WI38 (cell line): Measurements from ENCODE around the gene KATNAL1.

ENCODE experiments used
- H3K4me3 ChIP-seq: 2 replicates; pipeline ENCODE4 v1.5.1; 2011; ENCODE audit warnings: low read depth, mild to moderate bottlenecking, control low read depth, low read length
- TF ChIP-seq, protein P1 (sequence below): IDR thresholded peaks from 2 replicates; pipeline ENCODE4 v1.5.1; 2012; ENCODE audit warnings: low read depth, mild to moderate bottlenecking, control low read depth, low read length

Gene KATNAL1

DNA sequence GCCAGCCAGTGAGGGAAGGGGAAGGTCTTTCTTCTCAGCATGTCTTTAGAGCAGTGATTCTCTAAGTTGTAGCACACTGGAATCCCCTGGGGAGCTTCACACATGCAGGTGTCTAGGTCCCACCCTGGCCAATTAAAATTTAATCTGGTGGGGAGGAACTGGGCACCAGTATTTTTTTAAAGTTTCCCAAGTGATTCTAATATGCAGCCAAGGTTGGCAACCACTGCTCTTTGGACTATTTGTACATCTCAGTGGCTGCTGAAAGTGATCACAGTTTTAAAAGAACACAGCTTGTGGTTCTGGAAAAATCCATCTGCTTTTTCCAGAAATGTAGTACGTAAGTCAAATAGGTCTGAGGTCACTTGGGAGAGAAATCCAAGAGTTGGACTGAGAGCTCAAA is 10.7 kb upstream of the KATNAL1 start:
- TF ChIP-seq, protein P1, sequence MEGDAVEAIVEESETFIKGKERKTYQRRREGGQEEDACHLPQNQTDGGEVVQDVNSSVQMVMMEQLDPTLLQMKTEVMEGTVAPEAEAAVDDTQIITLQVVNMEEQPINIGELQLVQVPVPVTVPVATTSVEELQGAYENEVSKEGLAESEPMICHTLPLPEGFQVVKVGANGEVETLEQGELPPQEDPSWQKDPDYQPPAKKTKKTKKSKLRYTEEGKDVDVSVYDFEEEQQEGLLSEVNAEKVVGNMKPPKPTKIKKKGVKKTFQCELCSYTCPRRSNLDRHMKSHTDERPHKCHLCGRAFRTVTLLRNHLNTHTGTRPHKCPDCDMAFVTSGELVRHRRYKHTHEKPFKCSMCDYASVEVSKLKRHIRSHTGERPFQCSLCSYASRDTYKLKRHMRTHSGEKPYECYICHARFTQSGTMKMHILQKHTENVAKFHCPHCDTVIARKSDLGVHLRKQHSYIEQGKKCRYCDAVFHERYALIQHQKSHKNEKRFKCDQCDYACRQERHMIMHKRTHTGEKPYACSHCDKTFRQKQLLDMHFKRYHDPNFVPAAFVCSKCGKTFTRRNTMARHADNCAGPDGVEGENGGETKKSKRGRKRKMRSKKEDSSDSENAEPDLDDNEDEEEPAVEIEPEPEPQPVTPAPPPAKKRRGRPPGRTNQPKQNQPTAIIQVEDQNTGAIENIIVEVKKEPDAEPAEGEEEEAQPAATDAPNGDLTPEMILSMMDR, result no peak
- H3K4me3 ChIP-seq, result no peak overlapping the region

DNA sequence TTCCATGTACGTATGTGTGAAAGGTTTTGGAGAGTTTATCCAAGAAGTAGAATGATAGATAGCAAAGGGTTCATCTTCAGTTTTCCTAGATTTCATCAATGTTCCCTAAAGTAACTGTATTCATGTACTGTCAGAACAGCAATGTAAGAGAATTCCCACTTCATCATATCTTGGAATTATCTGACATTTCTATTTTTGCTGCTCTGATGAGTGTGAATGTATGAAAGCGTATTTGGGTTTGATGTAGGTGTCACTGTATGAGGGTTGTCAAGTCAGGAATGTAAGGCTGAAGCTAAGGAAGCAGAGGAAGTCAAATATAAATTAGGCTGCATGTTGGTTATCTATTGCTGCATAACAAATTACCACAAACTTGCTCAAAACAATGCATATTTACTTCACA is 7.2 kb upstream of the KATNAL1 start:
- no peak overlapping the region for H3K4me3 ChIP-seq
- TF ChIP-seq, protein P1, result no peak

DNA sequence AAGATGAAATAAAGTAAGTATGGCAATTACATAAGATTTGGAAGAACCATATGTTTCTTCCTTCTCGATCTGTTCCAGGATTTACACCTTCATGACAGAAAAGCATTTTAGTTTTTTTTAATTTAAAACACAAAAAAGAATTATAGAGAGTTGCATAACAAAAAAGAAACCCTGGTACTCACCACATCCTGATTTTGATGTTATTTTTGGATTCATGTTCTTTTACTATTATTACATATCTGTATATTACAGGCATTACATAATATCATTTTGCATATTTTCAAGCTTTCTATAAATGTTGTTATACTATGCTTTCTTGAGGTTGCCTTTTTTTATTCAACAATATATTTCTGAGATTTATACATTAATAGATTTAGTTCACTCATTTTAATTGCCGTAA is 6.7 kb upstream of the KATNAL1 start:
- TF ChIP-seq, protein P1, result no peak
- H3K4me3 ChIP-seq, result no peak overlapping the region

DNA sequence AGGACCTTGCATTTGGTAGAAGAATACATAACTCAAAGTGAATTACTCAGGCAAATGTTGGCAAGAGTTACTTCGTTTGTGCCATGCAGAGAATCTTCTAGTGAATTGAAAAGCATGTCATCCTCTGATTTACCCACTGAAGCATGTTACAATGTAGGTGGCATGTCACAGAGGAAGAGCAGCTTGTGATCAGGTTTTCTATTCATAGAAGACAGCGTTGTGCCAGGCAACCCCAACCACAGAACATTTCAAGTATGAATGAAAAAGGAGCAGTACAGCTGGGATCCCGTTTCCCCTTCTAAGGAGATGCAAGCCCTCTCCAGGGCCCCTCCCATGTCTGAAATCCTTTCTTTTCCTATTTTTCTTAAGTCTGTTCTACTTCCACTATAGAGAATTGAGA is 6.0 kb upstream of the KATNAL1 start:
- no peak overlapping the region for H3K4me3 ChIP-seq
- TF ChIP-seq, protein P1, result no peak

DNA sequence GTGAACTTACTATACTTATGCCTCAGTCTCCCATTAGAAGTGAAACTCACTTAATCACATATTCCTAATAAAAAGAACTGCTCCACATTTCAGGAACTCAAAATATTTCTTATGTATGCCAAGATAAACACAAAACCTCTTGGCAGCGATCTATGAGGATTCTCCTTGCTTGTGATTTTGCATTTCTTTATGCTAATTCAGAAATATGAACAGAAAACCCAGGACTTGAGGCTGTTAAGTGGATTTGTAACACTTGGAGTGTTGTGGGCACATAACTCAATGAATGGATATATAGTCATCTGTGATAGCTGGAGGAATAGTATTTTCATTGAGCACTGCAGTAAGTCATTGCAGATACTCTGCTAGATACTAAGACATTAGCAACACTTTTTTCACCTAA is 5.6 kb upstream of the KATNAL1 start:
- no peak overlapping the region for H3K4me3 ChIP-seq
- TF ChIP-seq, protein P1, result no peak

DNA sequence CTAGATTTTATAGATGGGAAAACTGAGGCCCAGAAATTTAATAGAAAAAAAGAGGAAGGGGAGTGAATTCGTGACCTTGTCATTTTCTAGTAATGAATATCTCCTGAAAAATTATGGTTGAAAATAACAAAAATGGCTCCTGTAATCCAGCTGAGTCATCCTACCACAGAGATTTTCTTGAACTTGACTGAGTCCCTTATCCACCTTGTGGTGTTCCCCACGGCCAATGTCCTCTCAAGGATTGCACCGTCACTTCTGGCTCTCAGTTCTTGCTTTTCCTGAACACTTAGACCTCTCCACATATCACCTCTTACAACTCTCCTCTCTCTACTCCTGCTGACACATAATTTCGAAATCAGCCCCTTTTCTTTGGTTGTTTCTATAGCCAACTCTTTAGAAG is 1.2 kb upstream of the KATNAL1 start:
- H3K4me3 ChIP-seq, result no peak overlapping the region

DNA sequence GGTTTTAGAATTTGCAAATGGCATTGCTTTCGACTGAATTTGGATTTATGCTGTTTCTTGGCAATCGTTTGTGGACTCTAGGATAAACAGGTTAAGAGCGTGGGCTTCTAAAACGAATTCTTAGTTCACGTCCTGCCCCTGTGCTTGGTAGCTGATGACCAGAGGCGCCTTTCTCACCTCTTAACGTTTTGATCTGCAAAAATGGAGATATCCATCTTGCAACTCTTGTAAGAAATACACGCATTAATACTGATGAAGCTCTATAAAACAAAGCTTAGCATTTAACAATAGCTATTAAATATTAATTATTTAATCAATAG is 580 bp upstream of the KATNAL1 start:
- H3K4me3 ChIP-seq, result peak overlapping the region; percentile 89
- TF ChIP-seq, protein P1, result no peak

More for the DNA sequence above, 1.2 kb upstream of the KATNAL1 start:
- TF ChIP-seq, protein P1, result no peak
